ENCODE results near the gene IFNE.

IFNE gene, protein sequence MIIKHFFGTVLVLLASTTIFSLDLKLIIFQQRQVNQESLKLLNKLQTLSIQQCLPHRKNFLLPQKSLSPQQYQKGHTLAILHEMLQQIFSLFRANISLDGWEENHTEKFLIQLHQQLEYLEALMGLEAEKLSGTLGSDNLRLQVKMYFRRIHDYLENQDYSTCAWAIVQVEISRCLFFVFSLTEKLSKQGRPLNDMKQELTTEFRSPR

GRCh38 chr9:21482213-21482612 is at the start of gene IFNE:
Gene IFNE, minus strand, starts transcription at chr9:21482313. Its CDS starts 619 bp downstream, at chr9:21481694.
- DNase-seq = no peak

GRCh38 chr9:21528123-21528808 is 46.2 kb upstream of the IFNE start:
- DNase-seq = no peak

- no peak for DNase-seq
Measured at GRCh38 chr9:21527579-21527978, 45.5 kb upstream of the IFNE start.

- no peak for DNase-seq
Measured at GRCh38 chr9:21525174-21525573, 43.1 kb upstream of the IFNE start.

GRCh38 chr9:21524099-21524830 is 42.2 kb upstream of the IFNE start:
- DNase-seq = no peak

DNA sequence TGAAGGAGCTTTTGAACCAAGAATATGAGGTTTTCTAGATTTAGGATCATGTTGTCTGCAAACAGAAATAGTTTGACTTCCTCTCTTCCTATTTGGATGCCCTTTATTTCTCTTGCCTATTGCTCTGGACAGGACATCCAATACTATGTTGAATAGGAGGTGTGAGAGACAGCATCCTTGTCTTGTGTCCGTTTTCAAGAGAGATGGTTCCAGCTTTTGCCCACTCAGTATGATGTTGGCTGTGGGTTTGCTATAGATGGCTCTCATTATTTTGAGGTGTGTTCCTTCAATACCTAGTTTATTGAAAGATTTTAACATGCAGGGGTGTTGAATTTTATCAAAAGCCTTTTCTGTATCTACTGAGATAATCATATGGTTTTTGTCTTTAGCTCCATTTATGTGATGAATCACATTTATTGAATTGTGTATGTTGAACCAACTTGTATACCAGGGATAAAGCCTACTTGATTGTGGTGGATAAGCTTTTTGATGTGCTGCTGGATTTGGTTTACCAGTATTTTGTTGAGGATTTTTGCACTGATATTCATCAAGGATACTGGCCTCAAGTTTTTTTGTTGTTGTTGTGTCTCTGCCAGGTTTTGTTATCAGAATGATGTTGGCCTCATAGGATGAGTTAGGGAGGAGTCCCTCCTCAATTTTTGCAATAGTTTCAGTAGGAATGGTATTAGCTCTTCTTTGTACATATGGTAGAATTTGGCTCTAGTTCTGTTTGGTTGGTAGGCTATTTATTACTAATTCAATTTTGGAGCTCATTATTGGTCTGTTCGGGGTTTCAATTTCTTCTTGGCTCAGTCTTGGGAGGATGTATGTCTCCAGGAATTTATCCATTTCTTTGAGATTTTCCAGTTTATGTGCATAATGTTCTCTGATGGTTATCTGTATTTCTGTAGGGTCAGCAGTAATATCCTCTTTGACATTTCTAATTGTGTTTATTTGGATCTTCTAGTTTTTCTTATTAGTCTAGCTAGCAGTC is 41.2 kb upstream of the IFNE start:
- DNase-seq = no peak

GRCh38 chr9:21522348-21522747 is 40.2 kb upstream of the IFNE start:
- DNase-seq = no peak

GRCh38 chr9:21521448-21521847 is 39.3 kb upstream of the IFNE start:
- DNase-seq = no peak

- DNase-seq = no peak
Measured at GRCh38 chr9:21520501-21521228, 38.6 kb upstream of the IFNE start.

- DNase-seq = no peak
Measured at GRCh38 chr9:21519855-21520434, 37.8 kb upstream of the IFNE start.

GRCh38 chr9:21516796-21517195 is 34.7 kb upstream of the IFNE start:
- no peak for DNase-seq

DNA sequence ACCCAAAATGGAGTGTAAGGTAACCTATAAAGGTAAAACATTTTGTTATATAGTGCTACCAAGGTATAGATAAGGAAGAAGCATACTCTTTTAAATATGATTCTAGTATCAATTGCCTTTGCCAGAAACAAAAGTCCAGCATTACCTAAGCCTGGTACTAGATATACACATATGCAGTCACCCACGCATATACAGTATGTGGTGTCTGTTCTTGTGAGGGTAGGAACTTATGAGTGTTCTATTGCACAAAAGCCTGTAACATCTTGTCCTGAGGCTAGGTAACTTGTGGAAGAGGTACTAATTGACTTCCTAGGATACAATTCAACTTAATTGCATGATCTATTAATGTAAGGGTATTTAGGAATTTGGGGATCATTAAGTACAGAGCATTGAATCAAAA is 31.3 kb upstream of the IFNE start:
- no peak for DNase-seq

GRCh38 chr9:21510806-21511205 is 28.7 kb upstream of the IFNE start:
- no peak for DNase-seq

DNA sequence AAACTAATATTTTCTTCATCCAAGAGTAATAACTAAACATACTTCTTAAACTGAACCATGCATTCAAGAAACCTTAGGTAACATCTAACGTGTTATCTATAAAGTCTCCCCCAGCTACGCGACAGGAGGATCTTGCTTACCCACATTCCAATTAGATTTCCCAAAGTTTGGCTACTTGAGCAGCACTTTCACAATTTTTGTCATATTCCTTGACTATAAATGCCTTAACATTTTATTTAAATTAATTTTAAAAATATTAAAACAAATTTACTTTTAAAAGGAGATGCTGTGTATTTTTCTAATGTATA is 25.3 kb upstream of the IFNE start:
- DNase-seq = no peak

GRCh38 chr9:21506626-21507482 is 24.7 kb upstream of the IFNE start:
- no peak for DNase-seq

GRCh38 chr9:21505425-21506179 is 23.5 kb upstream of the IFNE start:
- no peak for DNase-seq

- no peak for DNase-seq
Measured at GRCh38 chr9:21504894-21505293, 22.8 kb upstream of the IFNE start.

DNA sequence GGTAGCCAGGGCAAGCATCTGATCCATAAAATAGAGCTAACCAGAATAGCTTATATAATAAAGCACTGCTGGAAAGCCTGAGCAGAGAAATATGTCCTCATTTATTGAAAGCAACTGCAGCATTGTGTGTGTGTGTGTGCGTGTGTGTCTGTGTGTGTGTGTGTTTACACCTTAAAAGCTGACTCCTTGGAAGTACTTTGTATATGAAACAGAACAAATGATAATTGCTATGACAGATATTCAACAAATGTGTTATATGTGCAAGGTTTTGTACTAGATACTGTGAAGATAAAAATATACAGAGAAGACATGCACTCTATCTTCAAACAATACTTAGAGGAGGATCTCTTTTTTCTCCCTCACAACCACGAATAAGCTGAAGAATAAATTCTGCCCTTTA is 22.0 kb upstream of the IFNE start:
- no peak for DNase-seq

- no peak for DNase-seq
Measured at GRCh38 chr9:21502586-21502985, 20.5 kb upstream of the IFNE start.

GRCh38 chr9:21499912-21500311 is 17.8 kb upstream of the IFNE start:
- no peak for DNase-seq
